GM21528 (cell line): Measurements from ENCODE around the gene SKOR2.
A peak's percentile ranks its signal among the peaks of the same experiment; 100 is the strongest.
"Not testable (repeated sequence)": the region's sequence is repeated elsewhere in the genome, so short reads cannot be mapped to it uniquely, and the experiment has no call there.

Experiments used
- ATAC-seq: cut with Tn5 transposase; IDR thresholded peaks from one replicate; pipeline ENCODE4 v1.9.1; 2021; ENCODE audit warnings: mild to moderate bottlenecking, moderate library complexity; ENCODE audit not compliant: unreplicated experiment, low FRiP score

Gene SKOR2

GRCh38 chr18:47204908-47205522, 46.4 kb downstream of the SKOR2 start:
- no peak for ATAC-seq

GRCh38 chr18:47203626-47204464, 47.6 kb downstream of the SKOR2 start:
- ATAC-seq: no peak

GRCh38 chr18:47195961-47196360, 55.5 kb downstream of the SKOR2 start:
- ATAC-seq: not testable (repeated sequence)

- no peak for ATAC-seq
These were observed 59.5 kb downstream of the SKOR2 start for GRCh38 chr18:47191961-47192360.

GRCh38 chr18:47187721-47188120, 63.7 kb downstream of the SKOR2 start:
- no peak for ATAC-seq

- no peak for ATAC-seq
These were observed 66.9 kb downstream of the SKOR2 start for GRCh38 chr18:47184419-47185050.

GRCh38 chr18:47182156-47182555, 69.3 kb downstream of the SKOR2 start:
- ATAC-seq: not testable (repeated sequence)

- no peak for ATAC-seq
These were observed 70.7 kb downstream of the SKOR2 start for GRCh38 chr18:47180765-47181164.

- no peak for ATAC-seq
These were observed 71.9 kb downstream of the SKOR2 start for GRCh38 chr18:47179520-47179919.

- ATAC-seq: peak; percentile 85
These were observed 75.4 kb downstream of the SKOR2 start, which contains the start of gene IER3IP1 for GRCh38 chr18:47175898-47176575. Gene IER3IP1 (minus strand): TSS chr18:47176364. CDS start chr18:47176277, 87 bp downstream.

GRCh38 chr18:47175283-47175897, 76.1 kb downstream of the SKOR2 start:
- peak; percentile 16 for ATAC-seq

- no peak for ATAC-seq
These were observed 76.8 kb downstream of the SKOR2 start for GRCh38 chr18:47174545-47175116.

GRCh38 chr18:47172476-47172875, 79.0 kb downstream of the SKOR2 start:
- ATAC-seq: no peak

GRCh38 chr18:47168913-47169312, 82.5 kb downstream of the SKOR2 start:
- ATAC-seq: no peak

- ATAC-seq: no peak
These were observed 83.0 kb downstream of the SKOR2 start for GRCh38 chr18:47168509-47168908.

GRCh38 chr18:47166294-47166693, 85.2 kb downstream of the SKOR2 start:
- no peak for ATAC-seq

- ATAC-seq: peak; percentile 82
These were observed 88.2 kb downstream of the SKOR2 start for GRCh38 chr18:47163241-47163640.

GRCh38 chr18:47160256-47160655, 91.2 kb downstream of the SKOR2 start:
- ATAC-seq: no peak

GRCh38 chr18:47158404-47158803, 93.1 kb downstream of the SKOR2 start:
- ATAC-seq: not testable (repeated sequence)
